ENCODE measurements around the gene B4GALT5.

- TF ChIP-seq CTCF (IDR thresholded peaks at IDR 0.05) (no peak), POLR2A (IDR thresholded peaks at IDR 0.05) (no peak)
Observed at GRCh38 chr20:49713753-49714712, at the start of gene B4GALT5.

All from breast epithelium (tissue), 3 donors.